ENCODE results near the gene PARD3. TPM values are rescaled to one million over a fixed set of nuclear protein-coding genes. Genes with fewer than 3 reads are reported as not detected.
A peak's percentile ranks its signal among the peaks of the same experiment; 100 is the strongest.

PARD3 gene
- total RNA-seq, 4 donors from 2014 or later = 115 to 226 (median 141) TPM

- Histone ChIP-seq H3K36me3 (no peaks in the 10 kb centered on the region), H3K9me3 (no peaks in the 10 kb centered on the region), H3K4me1 (peaks cover 35% of the 10 kb centered on the region), H3K4me3 (no peak overlapping the region), H3K27ac (no peak overlapping the region), H3K27me3 (no peaks in the 10 kb centered on the region)
- TF ChIP-seq CTCF (IDR thresholded peaks at IDR 0.05) = no peak
- TF ChIP-seq EP300 (IDR thresholded peaks at IDR 0.05) = no peak
- TF ChIP-seq POLR2A (IDR thresholded peaks at IDR 0.05) = no peak
- no peak for TF ChIP-seq POLR2AphosphoS5 (IDR thresholded peaks at IDR 0.05)
- DNase-seq (ENCODE audit: low spot score in 2 of 2) = no peak
- 69% methylated on average over 4 of the region's 4 CpGs for WGBS
Measured at GRCh38 chr10:34773636-34774630, 41.2 kb downstream of the PARD3 start.

GRCh38 chr10:34771525-34771924 is 43.6 kb downstream of the PARD3 start:
- no peak overlapping the region for H3K4me3 ChIP-seq
- H3K27ac ChIP-seq = peak overlapping the region; percentile 72
- H3K27me3 ChIP-seq = no peaks in the 10 kb centered on the region
- H3K4me1 ChIP-seq = peaks cover 51% of the 10 kb centered on the region
- 46% methylated on average over 4 of the region's 4 CpGs for WGBS
- H3K9me3 ChIP-seq = no peaks in the 10 kb centered on the region
- no peaks in the 10 kb centered on the region for H3K36me3 ChIP-seq
- no peak for TF ChIP-seq POLR2A (IDR thresholded peaks at IDR 0.05)
- TF ChIP-seq EP300 (IDR thresholded peaks at IDR 0.05) = no peak
- TF ChIP-seq POLR2AphosphoS5 (IDR thresholded peaks at IDR 0.05) = no peak
- TF ChIP-seq CTCF (IDR thresholded peaks at IDR 0.05) = no peak
- DNase-seq (ENCODE audit: low spot score in 2 of 2) = no peak

- no peaks in the 10 kb centered on the region for H3K9me3 ChIP-seq
- H3K4me3 ChIP-seq = no peak overlapping the region
- peak overlapping the region; percentile 57 for H3K27ac ChIP-seq
- no peak for DNase-seq (ENCODE audit: low spot score in 2 of 2)
- 27% methylated on average over 3 of the region's 3 CpGs for WGBS
- H3K4me1 ChIP-seq = peaks cover 51% of the 10 kb centered on the region
- no peaks in the 10 kb centered on the region for H3K27me3 ChIP-seq
- no peaks in the 10 kb centered on the region for H3K36me3 ChIP-seq
- TF ChIP-seq POLR2AphosphoS5 (IDR thresholded peaks at IDR 0.05) (no peak), EP300 (IDR thresholded peaks at IDR 0.05) (no peak), CTCF (IDR thresholded peaks at IDR 0.05) (no peak), POLR2A (IDR thresholded peaks at IDR 0.05) (no peak)
Measured at GRCh38 chr10:34771106-34771505, 44.0 kb downstream of the PARD3 start.

- DNase-seq (ENCODE audit: low spot score in 2 of 2) = no peak
- Histone ChIP-seq H3K27ac (no peak overlapping the region), H3K4me3 (no peak overlapping the region), H3K36me3 (no peaks in the 10 kb centered on the region), H3K9me3 (no peaks in the 10 kb centered on the region), H3K27me3 (no peaks in the 10 kb centered on the region), H3K4me1 (peaks cover 62% of the 10 kb centered on the region)
- no peak for TF ChIP-seq POLR2AphosphoS5 (IDR thresholded peaks at IDR 0.05)
- no peak for TF ChIP-seq EP300 (IDR thresholded peaks at IDR 0.05)
- TF ChIP-seq POLR2A (IDR thresholded peaks at IDR 0.05) = no peak
- no peak for TF ChIP-seq CTCF (IDR thresholded peaks at IDR 0.05)
- WGBS = 45% methylated on average over 2 of the region's 2 CpGs
Measured at GRCh38 chr10:34769899-34770298, 45.2 kb downstream of the PARD3 start.

GRCh38 chr10:34768972-34769330 is 46.1 kb downstream of the PARD3 start:
- no peaks in the 10 kb centered on the region for H3K36me3 ChIP-seq
- H3K27ac ChIP-seq = peak overlapping the region; percentile 68
- DNase-seq (ENCODE audit: low spot score in 2 of 2) = no peak
- WGBS = 60% methylated on average over 8 of the region's 8 CpGs
- TF ChIP-seq POLR2A (IDR thresholded peaks at IDR 0.05) (no peak), EP300 (IDR thresholded peaks at IDR 0.05) (no peak), POLR2AphosphoS5 (IDR thresholded peaks at IDR 0.05) (no peak), CTCF (IDR thresholded peaks at IDR 0.05) (no peak)
- no peaks in the 10 kb centered on the region for H3K9me3 ChIP-seq
- no peak overlapping the region for H3K4me3 ChIP-seq
- H3K27me3 ChIP-seq = no peaks in the 10 kb centered on the region
- H3K4me1 ChIP-seq = peaks cover 67% of the 10 kb centered on the region
